ENCODE data around the gene CBFA2T3.
"Not testable (repeated sequence)": the region's sequence is repeated elsewhere in the genome, so short reads cannot be mapped to it uniquely, and the experiment has no call there.

CBFA2T3 gene

DNA sequence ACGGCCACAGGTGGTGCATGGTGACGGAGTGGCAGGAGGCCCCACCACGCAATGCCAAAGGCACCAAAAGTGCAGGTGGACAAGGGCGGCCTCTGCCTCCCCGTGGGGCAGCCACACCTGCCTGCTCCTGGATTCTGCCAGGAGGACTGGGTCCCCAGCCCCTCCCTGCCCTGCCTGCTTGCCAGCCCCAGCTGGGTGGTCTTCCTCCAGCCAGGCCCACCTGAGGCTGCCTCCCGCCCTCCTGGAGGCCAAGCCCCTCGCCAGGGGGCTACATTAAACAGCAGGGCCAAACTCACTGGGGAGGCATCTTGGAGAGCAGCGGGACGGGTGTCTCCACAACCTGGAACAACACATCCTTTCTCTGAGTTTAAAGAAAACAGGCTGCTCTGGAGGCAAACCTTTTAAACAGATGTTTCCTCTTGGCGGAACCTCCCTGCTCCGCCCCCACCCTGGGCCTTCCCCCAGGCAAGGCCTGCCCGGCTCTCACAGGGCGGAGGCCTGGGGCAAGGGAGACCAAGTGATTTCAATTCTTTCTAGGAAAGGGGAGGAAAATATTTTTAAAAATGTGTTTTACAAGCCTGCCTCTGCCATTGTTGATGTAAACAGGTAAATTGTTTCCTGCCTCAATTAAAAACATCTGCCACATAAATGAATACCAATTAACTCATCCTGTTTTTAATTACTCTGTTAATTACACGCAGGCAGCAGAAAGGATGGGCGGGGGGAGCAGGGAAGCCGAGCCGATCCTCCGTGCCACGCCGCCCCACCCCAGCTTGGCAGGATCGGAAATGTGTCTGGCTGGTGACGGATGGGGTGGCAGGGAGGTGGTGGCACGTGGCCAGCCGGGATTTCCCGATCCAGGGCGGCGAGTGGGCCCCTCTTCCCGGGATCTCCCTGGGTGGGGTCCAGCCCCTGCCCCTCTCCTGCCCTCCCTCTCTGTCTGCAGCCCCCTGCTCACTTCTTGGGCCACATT lies 56.1 kb downstream of the CBFA2T3 start:
- DNase-seq, result no peak

DNA sequence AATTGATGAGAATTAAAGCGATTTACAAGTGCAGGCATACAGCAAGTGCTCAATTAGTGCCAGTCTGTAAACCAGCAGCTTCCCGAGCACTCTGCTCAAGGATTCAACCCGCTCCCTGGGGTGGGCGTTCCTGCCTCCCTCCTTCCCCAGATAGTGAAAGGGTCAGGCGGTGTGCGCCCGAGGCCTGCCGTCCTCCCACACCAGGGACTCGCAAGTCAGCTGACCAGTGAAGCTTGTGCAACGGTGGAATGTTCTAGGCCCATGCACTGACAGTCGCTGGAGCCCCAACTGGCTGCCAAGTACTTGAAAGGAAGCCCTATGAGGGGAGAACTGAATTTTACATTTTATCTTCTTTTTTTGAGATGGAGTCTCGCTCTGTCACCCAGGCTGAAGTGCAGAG lies 57.1 kb downstream of the CBFA2T3 start:
- DNase-seq, result no peak

DNA sequence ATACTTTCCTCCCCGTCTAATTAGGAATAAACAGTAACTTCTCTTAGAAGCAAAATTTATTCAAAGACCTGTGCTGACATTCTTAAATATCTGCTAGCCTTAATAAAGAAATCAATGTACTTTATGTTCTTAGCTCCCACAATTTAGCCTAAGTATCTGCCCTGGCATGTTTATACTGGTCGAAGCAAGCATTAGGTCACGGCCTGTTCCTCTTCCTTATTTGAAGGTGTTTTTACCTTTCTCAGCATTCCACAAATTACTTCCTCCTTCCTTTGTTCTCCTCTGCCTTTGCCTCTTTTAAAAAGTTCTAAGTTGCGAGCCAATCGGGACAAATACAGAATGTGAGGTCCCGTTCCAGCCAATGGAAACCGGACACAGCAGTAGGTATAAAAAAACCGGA lies 58.1 kb downstream of the CBFA2T3 start:
- not testable (repeated sequence) for DNase-seq

DNA sequence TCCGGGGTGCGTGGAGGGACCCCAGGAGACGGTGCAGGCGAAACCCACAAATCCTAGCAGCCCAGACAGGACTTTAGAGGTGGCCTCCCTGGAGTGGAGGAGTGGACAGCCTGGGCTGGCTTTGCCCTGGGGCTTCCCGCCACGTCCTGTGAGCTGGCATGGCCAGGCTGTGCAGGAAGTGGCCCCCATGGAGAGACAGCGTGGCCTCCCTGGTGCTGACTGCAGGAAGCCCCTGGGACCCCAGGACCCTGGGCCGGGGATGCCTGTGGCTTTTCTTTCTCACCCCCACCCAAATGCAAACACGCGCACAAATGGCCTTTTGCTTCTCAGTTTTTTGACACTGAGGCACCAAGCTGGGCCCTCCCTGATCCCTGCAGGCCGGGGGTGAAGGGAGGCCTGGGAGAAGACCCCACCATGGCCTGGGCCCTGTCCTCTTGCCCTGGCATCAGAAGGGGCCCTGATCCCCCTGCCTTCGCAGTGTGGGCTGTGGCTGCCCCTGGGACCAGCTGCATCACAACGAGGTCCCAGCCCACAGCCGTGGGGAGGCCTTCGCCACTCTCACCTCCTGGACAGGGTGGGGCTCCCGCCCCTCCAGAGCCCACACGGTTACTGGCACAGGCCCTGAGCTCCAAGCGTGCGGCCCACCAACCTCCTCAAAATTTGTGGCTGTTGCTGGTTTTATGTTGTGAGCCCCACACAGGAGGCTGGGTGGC lies 58.9 kb downstream of the CBFA2T3 start:
- no peak for DNase-seq

DNA sequence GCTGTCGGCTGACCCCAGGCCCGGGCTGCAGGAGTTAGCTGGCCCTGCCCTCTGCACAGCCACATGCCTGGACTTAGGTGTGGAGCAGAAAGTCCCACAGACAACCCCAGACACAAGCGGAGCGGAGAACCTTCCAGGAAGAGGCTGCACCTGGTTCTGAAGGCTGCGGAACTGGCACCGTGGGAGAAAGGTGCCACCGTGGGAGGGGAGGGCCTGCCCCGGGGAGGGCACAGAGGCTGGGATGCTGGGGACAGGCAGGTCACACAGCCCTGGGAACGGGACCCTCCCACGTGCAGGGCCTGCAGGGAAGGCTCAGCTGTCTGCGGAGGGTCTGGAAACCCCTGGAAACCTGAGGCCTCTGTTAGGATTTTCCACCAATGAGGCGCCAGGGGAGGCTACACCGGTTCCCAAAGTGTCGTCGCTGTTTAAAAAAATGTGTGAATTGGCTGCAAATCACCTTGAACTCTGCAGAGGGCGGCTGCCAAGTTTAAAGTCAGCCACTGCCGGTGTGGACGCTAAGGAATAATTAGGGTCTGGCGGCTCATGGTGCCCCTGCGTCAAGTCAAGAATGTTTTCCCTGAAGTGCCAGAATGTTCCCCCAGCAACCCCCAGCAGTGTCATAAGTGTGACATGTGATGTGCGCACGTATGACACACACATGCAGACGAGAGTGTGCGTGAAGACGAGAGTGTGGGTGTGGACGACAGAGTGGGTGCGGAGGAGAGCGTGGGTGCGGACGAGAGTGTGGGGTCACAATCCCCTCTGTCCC lies 59.7 kb downstream of the CBFA2T3 start:
- DNase-seq, result no peak

DNA sequence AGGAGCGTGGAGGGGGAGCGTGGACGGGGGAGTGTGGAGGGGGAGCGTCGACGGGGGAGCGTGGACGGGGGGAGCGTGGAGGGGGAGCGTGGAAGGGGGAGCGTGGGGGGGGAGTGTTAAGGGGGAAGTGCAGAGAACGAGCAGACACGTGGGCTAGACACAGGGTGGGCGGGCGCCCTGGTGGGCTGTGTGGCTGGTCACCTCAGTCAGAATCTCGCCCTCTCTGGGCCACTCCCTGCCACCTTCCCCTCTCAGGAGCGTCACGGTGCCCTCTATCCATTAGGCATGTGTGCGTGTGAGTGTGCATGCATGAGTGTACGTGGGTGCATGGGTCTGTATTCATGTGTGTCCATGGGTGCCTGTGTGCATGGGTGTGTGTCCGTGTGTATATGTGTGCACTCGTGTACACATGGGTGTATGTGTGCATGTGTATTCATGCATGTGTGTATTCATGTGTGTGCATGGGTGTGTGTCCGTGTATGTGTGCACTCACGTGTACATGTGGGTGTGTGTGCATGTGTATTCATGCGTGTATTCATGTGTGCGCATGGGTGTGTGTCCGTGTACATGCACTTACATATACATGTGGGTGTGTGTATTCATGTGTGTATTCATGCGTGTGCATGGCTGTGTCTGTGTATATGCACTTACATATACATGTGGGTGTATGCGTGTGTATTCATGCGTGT lies 61.2 kb downstream of the CBFA2T3 start:
- DNase-seq, result no peak

DNA sequence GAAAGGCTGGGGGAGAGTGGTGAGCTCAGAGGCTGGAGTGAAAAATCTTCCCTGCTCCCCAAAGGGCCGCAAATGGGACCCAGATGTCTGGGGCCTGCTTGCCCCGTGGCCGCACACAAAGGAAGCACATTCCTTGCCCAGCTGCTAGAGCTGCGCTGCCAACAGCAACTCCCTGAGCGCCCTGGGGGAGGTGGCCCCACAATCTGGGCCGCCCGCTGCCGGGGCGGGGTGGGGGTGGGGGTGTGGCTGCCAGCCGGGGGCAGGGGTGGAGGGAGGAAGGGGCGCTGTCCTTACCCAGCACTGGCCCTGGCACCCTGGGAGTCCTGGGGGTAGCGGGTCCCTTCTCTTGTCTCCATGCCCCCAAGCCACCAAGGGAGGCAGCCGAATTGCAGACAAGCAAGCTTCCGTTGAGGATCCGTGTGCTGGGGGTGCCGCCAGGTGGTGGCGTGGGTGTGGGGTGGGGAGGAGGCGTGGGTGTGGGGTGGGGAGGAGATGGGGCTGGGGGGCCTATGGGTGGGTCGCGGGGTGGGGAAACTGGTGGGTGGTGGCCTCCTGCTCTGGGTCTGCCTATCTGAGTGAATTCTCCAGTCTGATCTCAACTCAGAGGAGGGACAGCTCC lies 62.1 kb downstream of the CBFA2T3 start:
- DNase-seq, result no peak

DNA sequence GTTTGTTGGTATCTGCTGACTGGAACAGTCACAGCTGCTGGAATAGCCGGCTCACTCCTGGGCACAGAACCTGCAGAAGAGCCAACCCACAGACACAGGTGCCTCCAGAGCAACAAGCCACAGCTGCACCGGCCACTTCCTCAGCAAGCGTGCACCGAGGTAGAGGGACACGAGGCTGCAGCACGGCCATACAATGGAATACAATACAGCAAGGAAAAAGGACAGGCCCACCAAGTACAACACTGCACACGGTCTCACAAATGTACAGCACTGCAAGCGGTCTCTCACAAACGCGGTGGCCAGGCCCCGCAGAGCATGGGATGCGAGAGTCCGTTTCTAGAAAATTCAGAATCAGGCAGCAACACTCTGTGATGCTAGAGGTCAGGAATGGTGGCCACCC lies 63.1 kb downstream of the CBFA2T3 start:
- no peak for DNase-seq

DNA sequence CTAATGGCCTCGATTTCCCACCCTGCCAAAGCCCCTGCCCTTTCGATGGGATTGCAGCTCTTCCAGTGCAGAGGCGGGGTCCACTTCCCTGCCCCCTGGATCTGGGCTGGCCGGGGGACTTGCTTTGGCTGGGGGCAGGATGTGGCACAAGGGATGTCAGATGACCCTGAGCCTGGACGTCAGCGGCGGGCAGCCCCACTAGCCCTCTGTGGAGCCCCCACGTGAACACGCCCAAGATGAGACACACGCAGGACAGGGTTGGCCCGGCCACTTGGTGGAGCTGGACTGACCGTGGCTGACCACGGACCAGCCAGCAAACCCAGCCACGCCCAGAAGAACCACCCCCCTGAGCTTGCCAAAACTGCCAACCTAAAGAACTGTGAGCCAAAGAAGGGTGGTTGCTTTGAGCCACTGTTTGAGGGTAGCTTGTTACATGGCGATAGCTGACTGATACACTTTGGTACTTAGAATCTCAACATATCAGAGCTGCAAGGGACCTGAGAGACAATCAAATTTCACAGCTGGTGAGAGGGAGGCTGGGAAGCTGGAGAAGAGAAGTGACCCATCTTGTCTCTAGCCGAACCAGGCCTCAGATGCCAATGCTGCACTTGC lies 63.9 kb downstream of the CBFA2T3 start:
- no peak for DNase-seq

DNA sequence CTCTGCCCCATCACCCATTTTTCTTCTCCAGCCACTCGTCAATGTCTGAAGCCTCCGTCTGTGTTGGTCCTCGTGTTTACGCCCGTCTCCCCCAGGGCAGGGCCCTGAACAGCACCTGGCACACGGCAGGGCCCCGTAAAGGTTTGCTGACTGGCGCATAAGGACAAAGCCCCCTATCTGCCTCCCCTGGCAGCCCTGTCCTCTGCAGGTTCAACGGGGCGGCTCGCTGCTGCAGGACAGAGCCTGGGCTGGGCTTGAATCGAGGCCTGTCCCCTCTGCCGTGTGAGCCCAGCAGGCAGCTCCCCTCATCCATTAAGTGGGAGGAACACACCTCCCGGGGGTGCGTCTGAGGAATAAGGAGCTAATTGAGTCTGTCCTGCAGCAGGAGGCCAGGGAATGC lies 64.5 kb downstream of the CBFA2T3 start:
- no peak for DNase-seq

DNA sequence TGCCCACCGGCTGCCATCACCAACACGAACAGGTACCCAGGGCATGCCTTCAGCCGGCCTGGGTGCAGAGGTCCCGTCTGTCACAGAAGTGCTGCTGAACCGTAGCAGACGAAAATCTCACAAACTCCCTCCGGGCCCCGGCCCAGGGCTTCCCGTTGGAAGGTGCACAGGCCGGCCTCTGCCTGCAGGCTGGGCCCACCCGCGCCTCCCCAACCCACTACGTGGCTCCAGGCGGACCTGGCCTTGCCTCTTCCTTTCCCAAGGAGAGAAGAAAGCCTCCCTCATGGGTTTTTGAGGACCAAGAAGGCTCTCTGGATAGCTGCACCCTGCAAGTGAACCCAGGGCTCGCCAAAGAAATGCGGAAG lies 65.1 kb downstream of the CBFA2T3 start:
- DNase-seq, result no peak

DNA sequence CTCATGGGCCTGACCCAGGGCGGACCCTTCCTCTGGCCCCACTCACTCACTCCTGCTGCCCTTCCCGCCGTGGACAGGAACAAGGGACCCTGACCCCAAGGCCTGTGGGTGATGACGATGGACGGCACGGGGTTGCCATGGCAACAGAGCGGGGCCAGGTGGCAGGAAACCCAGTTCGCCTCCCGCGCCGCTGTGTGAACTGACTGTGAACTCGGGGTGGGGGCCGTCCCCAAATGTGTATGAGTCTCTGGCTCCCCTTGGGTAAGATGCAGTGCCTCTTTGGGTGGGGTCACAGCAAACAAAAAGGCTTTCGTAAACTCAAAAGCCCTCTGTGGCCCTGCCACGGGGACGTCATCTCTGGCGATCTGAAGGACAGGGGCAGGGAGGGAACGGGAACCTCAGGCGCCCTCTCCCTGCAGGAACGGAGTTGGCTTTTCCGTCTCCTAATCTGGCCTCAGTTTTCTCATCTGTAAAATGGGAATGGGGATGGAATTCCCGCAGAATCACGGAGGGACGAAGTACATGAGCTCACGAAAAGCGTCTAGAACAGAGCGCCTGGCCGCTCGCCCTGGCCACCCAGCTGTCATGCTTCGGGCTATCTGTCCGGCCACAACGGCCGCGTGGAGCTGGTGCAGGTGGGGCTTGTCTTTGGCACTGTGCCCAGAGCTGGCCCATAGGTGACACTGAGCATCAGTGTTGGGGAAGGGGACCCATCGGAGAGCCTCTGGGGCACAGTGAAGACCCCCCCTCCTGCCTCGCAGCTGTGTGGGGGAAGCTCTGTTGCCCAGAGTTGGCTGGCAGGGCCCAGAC lies 65.7 kb downstream of the CBFA2T3 start:
- no peak for DNase-seq

DNA sequence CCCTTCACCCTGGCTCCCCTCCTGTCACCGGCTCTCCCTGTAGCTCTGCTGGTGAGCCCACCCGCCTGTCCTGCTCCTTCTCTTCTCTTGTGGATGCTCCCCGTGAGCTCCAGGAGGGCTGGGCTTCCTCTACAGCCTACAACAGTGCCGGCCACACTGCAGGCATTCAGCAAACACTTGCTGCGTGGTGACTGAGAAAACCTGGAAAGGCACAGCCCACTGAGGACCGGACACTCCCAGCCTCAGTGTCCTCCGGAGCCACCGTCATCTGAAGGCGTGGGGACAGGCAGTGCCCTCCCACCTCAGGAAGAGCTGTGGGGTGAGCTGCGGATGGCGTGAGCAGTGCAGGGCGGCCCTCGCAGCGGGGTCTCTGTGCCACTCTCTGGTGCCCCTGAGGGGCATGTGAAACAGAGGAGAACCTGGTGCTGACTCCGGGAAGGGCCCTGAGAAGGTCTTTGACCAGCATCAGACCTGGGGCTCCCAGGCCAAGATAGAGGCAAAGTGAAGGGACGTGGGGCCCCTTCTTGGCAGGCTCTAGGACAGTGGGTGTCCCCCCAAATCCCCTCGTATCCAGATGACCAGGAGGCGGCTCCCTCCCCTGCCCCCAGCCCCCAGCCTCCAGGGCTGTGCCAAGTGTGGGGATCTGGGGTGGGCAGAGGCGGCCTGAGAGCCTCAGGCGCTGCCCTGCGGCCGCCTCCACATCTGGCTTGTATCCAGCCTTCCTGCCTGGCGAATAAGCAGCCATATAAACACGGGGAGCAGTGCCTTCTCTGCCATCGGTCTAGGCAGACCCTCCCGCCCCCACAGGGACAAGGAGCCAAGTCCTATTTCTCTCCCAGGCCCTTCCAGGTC lies 66.5 kb downstream of the CBFA2T3 start:
- no peak for DNase-seq

DNA sequence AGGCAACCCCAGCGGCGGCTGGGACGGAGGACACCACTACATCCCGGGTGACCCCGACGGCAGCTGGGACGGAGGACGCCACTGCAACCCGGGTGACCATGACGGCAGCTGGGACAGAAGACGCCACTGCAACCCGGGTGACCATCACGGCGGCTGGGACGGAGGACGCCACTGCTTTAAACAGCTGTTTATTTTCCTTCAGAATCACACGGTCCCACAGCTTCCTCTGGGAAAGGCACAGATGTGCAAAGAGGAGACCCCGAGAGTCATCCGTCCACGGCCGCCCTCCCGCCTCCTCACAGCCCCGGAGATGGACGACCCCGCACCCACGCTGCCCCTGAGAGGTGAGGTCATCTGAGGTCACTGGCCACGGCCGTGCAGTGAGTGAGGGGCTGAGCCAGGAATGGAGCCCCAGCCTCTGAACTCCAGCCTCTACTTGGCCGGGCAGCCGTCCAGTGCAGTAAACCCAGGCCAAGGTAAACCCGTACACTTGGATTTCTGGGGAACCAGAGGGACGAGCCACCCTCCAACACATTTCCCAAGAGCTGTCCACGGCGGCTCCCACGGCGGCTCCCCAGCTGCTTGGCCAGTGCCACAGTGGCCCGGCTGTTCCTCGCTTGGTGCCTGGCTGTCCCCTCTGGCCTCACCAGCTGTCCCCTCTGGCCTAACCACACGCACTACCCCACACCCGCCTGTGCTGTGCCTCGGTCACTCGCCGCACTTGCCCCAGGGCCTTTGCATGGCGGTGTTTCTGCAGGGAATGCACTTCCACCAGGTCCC lies 67.4 kb downstream of the CBFA2T3 start:
- no peak for DNase-seq

DNA sequence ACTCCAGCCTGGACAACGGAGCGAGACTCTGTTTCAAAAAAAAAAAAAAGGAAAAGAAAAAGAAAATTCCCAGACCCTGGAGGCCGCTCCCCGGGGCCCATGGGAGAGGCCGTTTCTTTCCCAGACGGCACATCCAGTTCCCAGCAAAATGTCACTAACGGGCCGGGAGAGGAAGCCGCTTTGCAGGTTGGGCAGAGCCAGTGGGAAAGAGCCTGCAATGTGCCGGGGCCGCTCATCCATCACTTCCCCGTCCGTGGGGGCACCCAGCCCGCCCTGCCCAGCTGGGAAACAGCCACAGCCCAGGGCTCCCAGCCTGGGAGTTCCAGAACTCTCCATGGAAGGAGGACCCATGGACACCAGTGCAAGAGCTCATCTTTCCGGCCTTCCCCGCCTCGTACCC lies 68.7 kb downstream of the CBFA2T3 start:
- DNase-seq, result no peak

DNA sequence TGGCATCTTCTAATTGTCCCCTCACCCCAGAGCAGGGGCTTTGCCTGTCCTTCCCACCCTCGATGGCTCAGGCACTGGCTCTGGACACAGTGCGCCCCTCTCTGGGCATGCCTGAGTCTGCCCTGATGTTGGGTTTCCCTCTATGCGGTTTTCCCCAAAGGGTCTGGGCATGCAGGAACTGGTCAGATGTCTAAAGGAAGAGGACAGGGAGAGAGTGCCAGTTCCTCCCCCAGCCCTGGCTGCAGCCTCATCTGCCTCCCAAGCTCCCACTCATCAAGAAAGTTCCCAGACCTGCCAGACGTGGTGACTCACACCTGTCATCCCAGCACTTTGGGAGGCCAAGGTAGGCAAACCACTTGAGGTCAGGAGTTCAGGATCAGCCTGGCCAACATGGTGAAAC lies 69.2 kb downstream of the CBFA2T3 start:
- no peak for DNase-seq

DNA sequence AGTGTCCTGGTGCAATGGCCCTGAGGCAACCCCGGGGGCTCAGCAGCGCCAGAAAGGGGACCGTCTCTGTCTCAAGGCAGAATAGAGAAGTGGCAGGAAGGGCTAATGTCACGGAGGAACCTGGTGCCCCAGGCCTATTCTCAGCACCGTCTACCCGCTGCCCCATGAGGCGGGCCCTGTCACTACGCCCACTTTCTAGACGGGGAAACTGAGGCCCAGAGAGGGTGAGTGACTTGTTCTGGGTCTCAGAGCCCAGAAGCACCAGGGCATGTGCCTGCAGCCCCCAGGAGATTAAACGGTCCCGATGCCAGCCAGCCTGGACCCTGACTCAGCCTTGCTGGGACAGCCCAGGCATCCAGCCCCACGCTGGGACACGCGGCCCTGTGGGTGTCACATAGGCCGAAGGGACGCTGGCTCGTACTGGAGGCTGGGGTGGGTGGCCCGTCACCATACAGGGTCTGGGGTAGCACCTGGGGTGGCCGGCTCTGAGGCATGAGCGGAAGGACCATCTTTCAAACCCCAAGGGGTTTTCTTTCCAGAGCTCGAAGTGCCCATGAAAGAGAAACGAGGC lies 70.4 kb downstream of the CBFA2T3 start:
- no peak for DNase-seq

DNA sequence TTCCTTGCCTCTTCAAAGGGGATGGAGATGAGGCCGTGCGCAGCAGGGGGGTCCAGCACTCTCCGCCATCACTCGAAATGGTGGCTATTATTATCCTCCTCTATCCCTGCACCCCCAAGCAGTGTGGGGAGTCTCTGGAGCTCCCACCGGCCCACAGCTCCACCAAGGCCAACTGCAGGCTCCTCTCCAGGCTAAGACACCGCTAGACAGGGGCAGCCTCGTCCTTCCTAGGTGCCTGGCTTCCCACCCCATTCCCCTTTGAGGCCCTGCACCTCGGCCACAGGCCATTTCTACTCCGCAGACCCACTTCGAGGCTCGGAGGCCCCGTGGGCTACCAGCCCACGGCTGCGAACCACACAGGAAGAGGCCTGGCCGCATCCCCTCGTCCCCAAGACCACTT lies 71.0 kb downstream of the CBFA2T3 start:
- DNase-seq, result no peak

DNA sequence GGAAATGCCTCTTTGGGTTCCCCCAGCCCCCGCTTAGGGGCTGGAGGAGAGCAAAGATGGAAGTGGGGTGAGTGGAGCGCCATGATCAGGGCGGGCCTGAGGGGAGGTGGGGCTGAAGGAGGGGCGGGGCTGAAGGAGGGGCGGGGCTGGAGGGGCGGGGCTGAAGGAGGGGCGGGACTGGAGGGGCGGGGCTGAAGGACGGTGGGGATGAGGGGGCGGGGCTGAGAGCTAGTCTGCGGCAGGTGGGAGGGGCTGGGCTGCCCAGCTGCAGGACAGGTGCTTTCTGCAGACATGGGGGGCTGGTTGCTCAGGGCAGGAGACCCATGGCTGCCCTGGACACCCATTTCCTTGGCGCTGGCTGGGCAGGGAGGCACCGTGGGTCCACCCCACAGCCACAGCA lies 71.4 kb downstream of the CBFA2T3 start:
- peak; percentile 49 for DNase-seq

All from activated CD4-positive, alpha-beta T cell treated with anti-CD3 and anti-CD28 coated beads for 48 hours (primary cell).